HEK293T (cell line): Measurements from ENCODE around the gene VASH2.

ENCODE experiments used
- BHLHE40 ChIP-seq: fragments of 450-650 bp; IDR thresholded peaks from 2 replicates; pipeline ENCODE4 v1.6.1; 2016; ENCODE audit warnings: mild to moderate bottlenecking, moderate library complexity, borderline replicate concordance
- CTBP1 ChIP-seq: fragments of 450-650 bp; IDR thresholded peaks from 2 replicates; pipeline ENCODE4 v1.6.1; 2016; ENCODE audit warnings: borderline replicate concordance
- ELF4 ChIP-seq: fragments of 450-650 bp; IDR thresholded peaks from 2 replicates; pipeline ENCODE4 v1.6.1; 2017; ENCODE audit warnings: antibody characterized with exemption
- FOXA1 ChIP-seq: fragments of 450-650 bp; IDR thresholded peaks from 2 replicates; pipeline ENCODE4 v1.6.1; 2016; ENCODE audit warnings: mild to moderate bottlenecking
- FOXM1 ChIP-seq: fragments of 450-650 bp; IDR thresholded peaks from 2 replicates; pipeline ENCODE4 v1.6.1; 2017; ENCODE audit warnings: mild to moderate bottlenecking, borderline replicate concordance
- HDGF ChIP-seq: fragments of 450-650 bp; IDR thresholded peaks from 2 replicates; pipeline ENCODE4 v1.6.1; 2017; ENCODE audit warnings: antibody characterized with exemption, borderline replicate concordance
- L3MBTL2 ChIP-seq: fragments of 450-650 bp; conservative IDR thresholded peaks from 2 replicates; pipeline ENCODE4 v1.6.1; 2016; ENCODE audit warnings: mild to moderate bottlenecking
- NFRKB ChIP-seq: fragments of 450-650 bp; IDR thresholded peaks from 2 replicates; pipeline ENCODE4 v1.6.1; 2016; ENCODE audit warnings: mild to moderate bottlenecking, moderate library complexity
- SP1 ChIP-seq: fragments of 450-650 bp; IDR thresholded peaks from 2 replicates; pipeline ENCODE4 v1.6.1; 2017
- SUZ12 ChIP-seq: fragments of 450-650 bp; IDR thresholded peaks from 2 replicates; pipeline ENCODE4 v1.6.1; 2016; ENCODE audit warnings: mild to moderate bottlenecking
- TARDBP ChIP-seq: fragments of 450-650 bp; IDR thresholded peaks from 2 replicates; pipeline ENCODE4 v1.6.1; 2016
- ZNF384 ChIP-seq: fragments of 450-650 bp; IDR thresholded peaks from 2 replicates; pipeline ENCODE4 v1.6.1; 2016

- no peak for TF ChIP-seq NFRKB
- TF ChIP-seq SP1, result no peak
- no peak for TF ChIP-seq SUZ12
- no peak for TF ChIP-seq FOXA1
- no peak for TF ChIP-seq FOXM1
- no peak for TF ChIP-seq L3MBTL2
- no peak for TF ChIP-seq CTBP1
- TF ChIP-seq ZNF384, result no peak
- TF ChIP-seq HDGF, result no peak
- no peak for TF ChIP-seq ELF4
- no peak for TF ChIP-seq TARDBP
- no peak for TF ChIP-seq BHLHE40
Measured at GRCh38 chr1:212944229-212944901, 6.0 kb upstream of the VASH2 start.
